ENCODE results near the gene ZNF506. TPM values are rescaled to one million over a fixed set of nuclear protein-coding genes. Genes with fewer than 3 reads are reported as not detected.
"Not testable (repeated sequence)": the region's sequence is repeated elsewhere in the genome, so short reads cannot be mapped to it uniquely, and the experiment has no call there.

The ZNF506 gene
- 10 to 100 TPM in 4 of 8 experiments, 1 to 10 TPM in 4; 1.1 to 26.3 (median 8.2) TPM for total RNA-seq

- Histone ChIP-seq H3K27ac (peak within 1 kb of the TSS in 1 of 2 donors; percentile 76), H3K4me1 (replicated peaks in 1 of 2) (no peaks in the 10 kb centered on the region), H3K4me3 (peak within 1 kb of the TSS in 4 of 5 donors; percentile 30 to 91 (median 35))
- whole genome bisulfite sequencing, 10 experiments, result 0 to 97% (median 87%) methylated on average over 5 to 15 of the region's 28 CpGs; no CpG with 5 or more reads in 3 of the 10 experiments
- peak in 6 of 8 experiments; percentile 72 to 98 (median 96) for ATAC-seq (replicated peaks in 6 of 8)
- in situ Hi-C loops (cut with MboI; ENCODE audit: low pct_unique_long_range_greater_than_20kb in 2 of 9, low sequenced_read_pairs in 9 of 9, unreplicated experiment in 9 of 9), result no loop called here
These were observed at the start of gene ZNF506 for GRCh38 chr19:19821366-19821951. Gene ZNF506 (minus strand): TSS chr19:19821750. CDS start chr19:19821603, 147 bp downstream.

GRCh38 chr19:19870086-19870485, 48.5 kb upstream of the ZNF506 start:
- H3K27ac ChIP-seq; in situ Hi-C loops (cut with MboI; ENCODE audit: low pct_unique_long_range_greater_than_20kb in 2 of 9, low sequenced_read_pairs in 9 of 9, unreplicated experiment in 9 of 9); ATAC-seq (replicated peaks in 6 of 8); H3K4me1 ChIP-seq (replicated peaks in 1 of 2); H3K4me3 ChIP-seq: not testable (repeated sequence)
- 60 to 100% (median 93%) methylated on average over 1 to 5 of the region's 5 CpGs; no CpG with 5 or more reads in 2 of the 10 experiments for whole genome bisulfite sequencing, 10 experiments

GRCh38 chr19:19866611-19867248, 45.2 kb upstream of the ZNF506 start:
- H3K4me1 ChIP-seq (replicated peaks in 1 of 2), result peaks cover 2 to 4% of the 10 kb centered on the region in 2 donors
- in situ Hi-C loops (cut with MboI; ENCODE audit: low pct_unique_long_range_greater_than_20kb in 2 of 9, low sequenced_read_pairs in 9 of 9, unreplicated experiment in 9 of 9), result no loop called here
- WGBS, 10 experiments, result 0 to 52% (median 10%) methylated on average over 2 to 17 of the region's 23 CpGs; no CpG with 5 or more reads in 1 of the 10 experiments
- peak overlapping the region; percentile 55 to 97 (median 72) for H3K4me3 ChIP-seq
- no peak for ATAC-seq (replicated peaks in 6 of 8)
- peak overlapping the region; percentile 96 to 98 for H3K27ac ChIP-seq

- 0 to 34% (median 3%) methylated on average over 3 to 19 of the region's 43 CpGs; no CpG with 5 or more reads in 1 of the 10 experiments for WGBS, 10 experiments
- Histone ChIP-seq H3K27ac (peak within 1 kb of the TSS; percentile 96 to 98), H3K4me1 (replicated peaks in 1 of 2) (peaks cover 2 to 4% of the 10 kb centered on the region in 2 donors), H3K4me3 (peak within 1 kb of the TSS; percentile 55 to 97 (median 72))
- in situ Hi-C loops (cut with MboI; ENCODE audit: low pct_unique_long_range_greater_than_20kb in 2 of 9, low sequenced_read_pairs in 9 of 9, unreplicated experiment in 9 of 9), result no loop called here
- ATAC-seq (replicated peaks in 6 of 8), result peak; percentile 96 to 98 (median 98)
These were observed 44.4 kb upstream of the ZNF506 start, which contains the start of gene ZNF253 for GRCh38 chr19:19865750-19866610. Gene ZNF253 (plus strand): TSS chr19:19865882. CDS start chr19:19865997, 115 bp downstream.

GRCh38 chr19:19860756-19861390, 39.3 kb upstream of the ZNF506 start:
- ATAC-seq (replicated peaks in 6 of 8), result no peak
- H3K27ac ChIP-seq, result no peak overlapping the region
- 0 to 100% (median 50%) methylated on average over 1 to 8 of the region's 29 CpGs; no CpG with 5 or more reads in 3 of the 10 experiments for WGBS, 10 experiments
- in situ Hi-C loops (cut with MboI; ENCODE audit: low pct_unique_long_range_greater_than_20kb in 2 of 9, low sequenced_read_pairs in 9 of 9, unreplicated experiment in 9 of 9), result no loop called here
- peak overlapping the region in 1 of 5 donors; percentile 17 for H3K4me3 ChIP-seq
- H3K4me1 ChIP-seq (replicated peaks in 1 of 2), result no peaks in the 10 kb centered on the region

- no peak for ATAC-seq (replicated peaks in 6 of 8)
- no peak overlapping the region for H3K27ac ChIP-seq
- in situ Hi-C loops (cut with MboI; ENCODE audit: low pct_unique_long_range_greater_than_20kb in 2 of 9, low sequenced_read_pairs in 9 of 9, unreplicated experiment in 9 of 9), result no loop called here
- no peaks in the 10 kb centered on the region for H3K4me1 ChIP-seq (replicated peaks in 1 of 2)
- 40 to 100% (median 87%) methylated on average over 1 to 2 of the region's 2 CpGs; no CpG with 5 or more reads in 2 of the 10 experiments for WGBS, 10 experiments
- no peak overlapping the region for H3K4me3 ChIP-seq
These were observed 37.2 kb upstream of the ZNF506 start for GRCh38 chr19:19858751-19859150.

GRCh38 chr19:19851740-19852139, 30.2 kb upstream of the ZNF506 start:
- H3K27ac ChIP-seq; H3K4me1 ChIP-seq (replicated peaks in 1 of 2); ATAC-seq (replicated peaks in 6 of 8); in situ Hi-C loops (cut with MboI; ENCODE audit: low pct_unique_long_range_greater_than_20kb in 2 of 9, low sequenced_read_pairs in 9 of 9, unreplicated experiment in 9 of 9); H3K4me3 ChIP-seq: not testable (repeated sequence)
- 0 to 100% (median 69%) methylated on average over 1 to 2 of the region's 2 CpGs; no CpG with 5 or more reads in 1 of the 10 experiments for WGBS, 10 experiments

DNA sequence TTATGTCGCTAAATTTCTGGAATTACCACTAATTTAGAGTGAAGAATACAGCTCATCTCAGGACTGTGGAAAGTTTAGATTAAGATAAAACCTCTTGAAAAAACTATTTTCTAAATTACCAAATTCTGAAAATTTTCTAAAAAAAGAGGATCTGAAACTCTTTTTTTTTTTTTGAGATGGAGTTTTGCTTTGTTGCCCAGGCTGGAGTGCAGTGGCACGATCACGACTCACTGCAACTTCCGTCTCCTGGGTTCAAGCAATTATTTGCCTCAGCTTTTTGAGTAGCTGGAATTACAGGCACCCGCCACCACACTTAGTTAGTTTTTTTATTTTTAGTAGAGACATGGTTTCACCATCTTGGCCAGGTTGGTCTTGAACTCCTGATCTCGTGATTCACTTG, 27.5 kb upstream of the ZNF506 start:
- Histone ChIP-seq H3K27ac (no peak overlapping the region), H3K4me3 (no peak overlapping the region), H3K4me1 (replicated peaks in 1 of 2) (no peaks in the 10 kb centered on the region)
- 31 to 96% (median 77%) methylated on average over 4 to 6 of the region's 6 CpGs; no CpG with 5 or more reads in 1 of the 10 experiments for WGBS, 10 experiments
- in situ Hi-C loops (cut with MboI; ENCODE audit: low pct_unique_long_range_greater_than_20kb in 2 of 9, low sequenced_read_pairs in 9 of 9, unreplicated experiment in 9 of 9), result no loop called here
- ATAC-seq (replicated peaks in 6 of 8), result no peak

- WGBS, 10 experiments, result 61 to 100% (median 79%) methylated on average over 2 to 8 of the region's 12 CpGs; no CpG with 5 or more reads in 1 of the 10 experiments
- H3K4me1 ChIP-seq (replicated peaks in 1 of 2), result no peaks in the 10 kb centered on the region
- H3K4me3 ChIP-seq, result no peak overlapping the region
- in situ Hi-C loops (cut with MboI; ENCODE audit: low pct_unique_long_range_greater_than_20kb in 2 of 9, low sequenced_read_pairs in 9 of 9, unreplicated experiment in 9 of 9), result no loop called here
- no peak for ATAC-seq (replicated peaks in 6 of 8)
- H3K27ac ChIP-seq, result no peak overlapping the region
These were observed 26.2 kb upstream of the ZNF506 start for GRCh38 chr19:19847781-19848180.

- no peak overlapping the region for H3K27ac ChIP-seq
- in situ Hi-C loops (cut with MboI; ENCODE audit: low pct_unique_long_range_greater_than_20kb in 2 of 9, low sequenced_read_pairs in 9 of 9, unreplicated experiment in 9 of 9), result no loop called here
- ATAC-seq (replicated peaks in 6 of 8), result no peak
- no peak overlapping the region for H3K4me3 ChIP-seq
- H3K4me1 ChIP-seq (replicated peaks in 1 of 2), result no peaks in the 10 kb centered on the region
These were observed 14.0 kb upstream of the ZNF506 start for GRCh38 chr19:19835560-19836038.

DNA sequence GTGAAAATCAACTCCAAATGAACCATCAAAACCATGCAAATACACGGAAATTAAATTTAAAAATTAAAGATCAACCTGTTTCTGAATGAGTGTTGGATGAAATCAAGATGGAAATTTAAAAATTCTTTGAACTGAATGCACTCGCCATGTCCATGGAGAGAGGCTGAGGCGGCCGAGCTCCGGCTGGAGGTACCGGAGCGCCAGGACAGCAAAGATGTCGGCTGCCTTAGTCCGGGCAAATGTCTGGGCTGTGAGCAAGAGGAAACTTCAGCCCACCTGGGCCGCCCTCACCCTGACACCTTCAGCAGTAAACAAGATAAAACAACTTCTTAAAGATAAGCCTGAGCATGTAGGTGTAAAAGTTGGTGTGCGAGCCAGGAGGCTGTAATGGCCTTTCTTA, 5.3 kb upstream of the ZNF506 start:
- no peaks in the 10 kb centered on the region for H3K4me1 ChIP-seq (replicated peaks in 1 of 2)
- ATAC-seq (replicated peaks in 6 of 8), result no peak
- in situ Hi-C loops (cut with MboI; ENCODE audit: low pct_unique_long_range_greater_than_20kb in 2 of 9, low sequenced_read_pairs in 9 of 9, unreplicated experiment in 9 of 9), result no loop called here
- no peak overlapping the region for H3K4me3 ChIP-seq
- 39 to 94% (median 82%) methylated on average over 1 to 10 of the region's 11 CpGs for WGBS, 10 experiments
- H3K27ac ChIP-seq, result no peak overlapping the region

- no peak overlapping the region for H3K27ac ChIP-seq
- WGBS, 10 experiments, result 40 to 100% (median 86%) methylated on average over 1 to 2 of the region's 2 CpGs; no CpG with 5 or more reads in 3 of the 10 experiments
- no peak overlapping the region for H3K4me3 ChIP-seq
- H3K4me1 ChIP-seq (replicated peaks in 1 of 2), result no peaks in the 10 kb centered on the region
- ATAC-seq (replicated peaks in 6 of 8), result no peak
- in situ Hi-C loops (cut with MboI; ENCODE audit: low pct_unique_long_range_greater_than_20kb in 2 of 9, low sequenced_read_pairs in 9 of 9, unreplicated experiment in 9 of 9), result no loop called here
These were observed 2.4 kb upstream of the ZNF506 start for GRCh38 chr19:19823916-19824315.

Data from motor neuron (in vitro differentiated cells).